ENCODE measurements around the gene COLEC11.

Gene COLEC11

DNA sequence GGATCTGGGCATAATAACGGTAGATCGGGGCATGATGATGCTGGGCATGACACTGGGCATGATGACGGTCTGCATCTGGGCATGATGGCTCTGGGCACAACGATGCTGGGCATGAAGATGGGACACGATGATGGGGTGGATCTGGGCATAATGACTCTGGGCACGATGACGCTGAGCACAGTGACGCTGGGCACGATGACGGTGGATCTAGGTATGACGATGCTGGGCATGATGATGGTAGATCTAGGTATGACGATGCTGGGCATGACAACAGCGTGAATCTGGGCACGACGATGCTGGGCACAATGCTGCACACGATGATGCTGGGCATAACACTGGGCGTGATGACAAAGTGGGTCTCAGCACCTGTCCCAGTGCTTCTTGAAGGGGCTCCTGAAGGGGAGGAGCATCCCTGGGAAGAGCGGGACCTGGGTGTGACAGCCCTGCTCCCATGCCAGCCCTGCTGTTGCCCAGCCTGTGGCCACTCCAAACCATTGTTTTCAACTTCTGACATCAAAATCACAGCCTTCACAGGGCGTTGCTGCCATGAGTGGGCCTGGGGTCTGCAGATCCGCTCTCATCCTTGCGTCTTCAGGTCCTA, 32.7 kb downstream of the COLEC11 start:
- TF ChIP-seq, protein P1, sequence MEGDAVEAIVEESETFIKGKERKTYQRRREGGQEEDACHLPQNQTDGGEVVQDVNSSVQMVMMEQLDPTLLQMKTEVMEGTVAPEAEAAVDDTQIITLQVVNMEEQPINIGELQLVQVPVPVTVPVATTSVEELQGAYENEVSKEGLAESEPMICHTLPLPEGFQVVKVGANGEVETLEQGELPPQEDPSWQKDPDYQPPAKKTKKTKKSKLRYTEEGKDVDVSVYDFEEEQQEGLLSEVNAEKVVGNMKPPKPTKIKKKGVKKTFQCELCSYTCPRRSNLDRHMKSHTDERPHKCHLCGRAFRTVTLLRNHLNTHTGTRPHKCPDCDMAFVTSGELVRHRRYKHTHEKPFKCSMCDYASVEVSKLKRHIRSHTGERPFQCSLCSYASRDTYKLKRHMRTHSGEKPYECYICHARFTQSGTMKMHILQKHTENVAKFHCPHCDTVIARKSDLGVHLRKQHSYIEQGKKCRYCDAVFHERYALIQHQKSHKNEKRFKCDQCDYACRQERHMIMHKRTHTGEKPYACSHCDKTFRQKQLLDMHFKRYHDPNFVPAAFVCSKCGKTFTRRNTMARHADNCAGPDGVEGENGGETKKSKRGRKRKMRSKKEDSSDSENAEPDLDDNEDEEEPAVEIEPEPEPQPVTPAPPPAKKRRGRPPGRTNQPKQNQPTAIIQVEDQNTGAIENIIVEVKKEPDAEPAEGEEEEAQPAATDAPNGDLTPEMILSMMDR (conservative IDR thresholded peaks at IDR 0.05; ENCODE audit: low read depth, low read length), result no peak
- H3K4me3 ChIP-seq (ENCODE audit: low read depth, low read length), result no peak overlapping the region
- DNase-seq (ENCODE audit: low read depth), result no peak

GRCh38 chr2:3628241-3628679, 33.3 kb downstream of the COLEC11 start:
- H3K4me3 ChIP-seq (ENCODE audit: low read depth, low read length), result no peak overlapping the region
- DNase-seq (ENCODE audit: low read depth), result no peak
- TF ChIP-seq, protein P1 (conservative IDR thresholded peaks at IDR 0.05; ENCODE audit: low read depth, low read length), result no peak

DNA sequence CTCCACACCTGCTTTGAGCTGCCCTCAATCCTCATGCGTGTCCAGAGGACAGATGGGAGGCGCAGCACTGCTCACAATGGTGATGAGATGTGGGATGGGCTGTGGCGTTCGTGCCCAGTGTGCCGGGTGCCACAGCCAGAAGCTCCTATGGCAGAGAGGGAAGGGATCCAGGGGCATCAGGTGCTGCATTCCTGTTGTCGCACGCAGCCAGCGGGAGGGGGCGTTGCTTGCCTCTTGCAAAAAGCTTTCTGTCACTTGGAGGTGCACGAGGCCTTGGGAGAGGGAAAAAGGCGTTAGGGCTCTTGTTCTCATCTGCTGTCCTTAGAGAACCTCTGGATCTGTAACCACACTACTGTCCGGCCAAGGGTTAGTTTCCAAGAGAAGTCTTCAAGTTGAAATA, 33.9 kb downstream of the COLEC11 start:
- H3K4me3 ChIP-seq (ENCODE audit: low read depth, low read length), result no peak overlapping the region
- DNase-seq (ENCODE audit: low read depth), result peak; percentile 24
- TF ChIP-seq, protein P1 (conservative IDR thresholded peaks at IDR 0.05; ENCODE audit: low read depth, low read length), result peak; percentile 24

GRCh38 chr2:3630631-3631030, 35.7 kb downstream of the COLEC11 start:
- no peak for DNase-seq (ENCODE audit: low read depth)
- TF ChIP-seq, protein P1 (conservative IDR thresholded peaks at IDR 0.05; ENCODE audit: low read depth, low read length), result no peak
- no peak overlapping the region for H3K4me3 ChIP-seq (ENCODE audit: low read depth, low read length)

GRCh38 chr2:3631161-3631850, 36.4 kb downstream of the COLEC11 start:
- TF ChIP-seq, protein P1 (conservative IDR thresholded peaks at IDR 0.05; ENCODE audit: low read depth, low read length), result no peak
- no peak overlapping the region for H3K4me3 ChIP-seq (ENCODE audit: low read depth, low read length)
- DNase-seq (ENCODE audit: low read depth), result no peak

DNA sequence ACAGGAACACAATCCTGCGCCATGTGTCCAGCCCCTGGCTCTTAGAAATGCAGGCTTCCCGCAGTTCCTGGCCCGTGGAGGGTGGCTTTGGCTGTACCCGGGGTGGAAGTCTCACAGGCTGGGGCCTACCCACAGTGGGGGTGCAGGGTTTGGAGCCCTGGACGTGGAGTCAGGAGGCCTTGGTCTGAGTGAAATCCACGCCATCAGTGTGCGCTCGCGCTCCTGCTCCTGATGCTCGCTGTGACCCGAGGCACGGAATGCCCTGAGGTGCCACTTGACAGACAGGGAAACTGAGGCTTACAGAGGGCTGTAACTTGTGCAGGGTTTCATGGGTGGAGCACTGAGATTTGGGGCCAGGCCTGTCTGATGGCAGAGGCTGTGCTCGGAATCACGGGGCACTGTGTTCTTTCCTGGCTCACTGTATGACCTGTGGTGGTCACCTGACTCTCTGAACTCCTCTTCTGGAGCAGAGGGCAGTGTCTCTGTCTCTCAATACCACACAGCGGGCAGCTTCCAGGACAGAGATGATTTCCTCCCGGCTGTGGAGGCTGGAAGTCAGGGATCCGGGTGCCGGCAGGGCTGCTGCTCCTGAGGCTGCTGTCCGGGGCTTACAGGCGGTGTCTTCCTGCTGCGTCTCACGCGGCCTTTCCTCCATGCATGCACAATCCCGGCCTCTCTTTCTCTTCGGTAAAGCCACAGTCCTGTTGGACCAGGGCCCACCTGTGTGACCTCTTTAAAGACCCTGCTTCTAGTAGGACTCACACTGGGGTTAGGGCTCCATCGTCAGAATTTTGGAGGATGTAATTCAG, 37.1 kb downstream of the COLEC11 start:
- no peak for DNase-seq (ENCODE audit: low read depth)
- TF ChIP-seq, protein P1 (conservative IDR thresholded peaks at IDR 0.05; ENCODE audit: low read depth, low read length), result no peak
- H3K4me3 ChIP-seq (ENCODE audit: low read depth, low read length), result no peak overlapping the region
